Activated CD4-positive, alpha-beta T cell treated with anti-CD3 and anti-CD28 coated beads, Interleukin-2, amount 50 U/mL, for 1 hour (primary cell): ENCODE data around the gene SLC22A14.
"Not testable (repeated sequence)": the region's sequence is repeated elsewhere in the genome, so short reads cannot be mapped to it uniquely, and the experiment has no call there.

Experiments used
- DNase-seq: peaks from one replicate; pipeline ENCODE4 v3.0.0-alpha.2; 2020

The SLC22A14 gene

DNA sequence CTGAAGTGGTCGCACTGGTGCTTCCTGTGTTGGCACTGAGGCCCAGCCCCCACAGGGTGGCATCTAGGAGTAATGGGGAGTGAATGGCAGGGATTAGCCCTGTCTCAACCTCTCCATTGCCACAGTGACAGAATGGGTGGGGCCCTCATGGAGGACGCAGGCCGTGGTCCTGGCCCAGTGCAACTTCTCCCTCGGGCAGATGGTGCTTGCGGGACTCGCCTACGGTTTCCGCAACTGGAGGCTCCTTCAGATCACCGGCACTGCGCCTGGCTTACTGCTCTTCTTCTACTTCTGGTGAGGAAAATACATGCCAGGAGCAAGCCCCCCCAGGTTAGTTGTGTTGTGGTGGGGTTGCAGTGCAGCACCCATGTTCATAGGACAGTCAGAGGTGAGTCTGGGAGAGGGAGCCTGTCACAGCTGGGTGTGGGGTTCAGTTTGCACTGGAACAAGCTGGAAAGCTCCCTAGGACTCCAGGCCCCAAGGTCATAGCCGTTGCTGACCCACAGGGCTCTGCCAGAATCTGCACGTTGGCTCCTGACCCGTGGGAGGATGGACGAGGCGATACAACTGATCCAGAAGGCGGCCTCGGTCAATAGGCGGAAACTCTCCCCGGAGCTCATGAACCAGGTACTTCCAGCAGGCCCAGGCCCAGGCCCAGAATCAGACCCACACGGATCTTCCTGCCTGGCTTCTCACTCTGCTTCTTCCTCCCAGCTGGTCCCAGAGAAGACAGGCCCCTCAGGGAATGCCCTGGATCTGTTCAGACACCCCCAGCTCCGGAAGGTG is 7.0 kb upstream of the SLC22A14 start:
- DNase-seq = no peak

DNA sequence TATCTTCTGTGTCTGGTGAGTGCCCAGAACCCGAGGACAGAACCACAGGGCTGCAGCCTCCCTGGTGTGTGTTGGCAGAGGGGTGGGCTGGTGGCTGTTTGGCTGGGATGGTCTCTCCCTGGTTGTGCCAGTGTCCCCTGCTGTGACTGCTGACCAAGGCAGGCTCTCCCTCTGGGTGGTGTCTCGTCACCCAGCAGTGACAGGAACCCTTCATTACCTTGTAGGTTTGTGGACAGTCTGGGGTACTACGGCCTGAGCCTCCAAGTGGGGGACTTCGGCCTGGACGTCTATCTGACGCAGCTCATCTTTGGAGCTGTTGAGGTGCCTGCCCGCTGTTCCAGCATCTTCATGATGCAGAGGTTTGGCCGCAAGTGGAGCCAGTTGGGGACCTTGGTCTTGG is 6.4 kb upstream of the SLC22A14 start:
- no peak for DNase-seq

DNA sequence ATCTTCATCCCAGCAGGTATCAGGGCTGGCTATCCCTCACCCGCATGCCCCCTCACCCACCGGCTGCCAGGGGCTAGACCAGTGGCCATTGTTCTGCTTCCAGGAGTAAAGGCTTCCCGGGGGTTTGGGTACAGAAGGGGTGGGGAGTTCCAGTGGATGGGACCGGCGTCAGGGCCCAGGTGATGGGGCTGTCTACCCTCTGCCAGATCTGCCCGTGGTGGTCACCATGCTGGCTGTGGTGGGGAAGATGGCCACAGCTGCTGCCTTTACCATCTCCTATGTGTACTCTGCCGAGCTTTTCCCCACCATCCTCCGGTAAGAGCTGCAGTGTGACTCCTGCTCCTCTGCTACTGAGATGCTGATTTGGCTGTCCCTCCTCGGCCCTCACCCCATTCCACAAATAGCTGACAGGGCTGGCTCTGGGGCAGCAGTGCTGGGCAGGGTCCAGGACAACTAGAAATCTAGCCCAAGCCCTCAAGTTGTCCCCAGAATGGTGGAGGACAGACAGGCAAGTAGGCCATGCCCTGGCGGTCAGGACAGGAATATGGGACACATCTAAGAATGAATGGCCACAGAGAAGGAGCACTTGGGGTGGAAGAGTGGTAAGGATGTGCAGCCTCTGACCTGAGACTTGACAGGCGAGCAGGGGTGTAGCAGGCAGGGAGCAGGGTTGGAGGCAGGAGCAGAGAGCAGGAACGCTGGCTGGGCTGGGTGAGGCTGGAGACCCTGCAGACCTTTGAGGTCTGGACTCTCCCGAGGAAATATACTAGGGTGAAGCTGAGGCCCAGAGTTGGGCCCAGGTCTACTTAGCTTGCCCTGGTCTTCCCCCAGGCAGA is 5.8 kb upstream of the SLC22A14 start:
- DNase-seq = no peak

DNA sequence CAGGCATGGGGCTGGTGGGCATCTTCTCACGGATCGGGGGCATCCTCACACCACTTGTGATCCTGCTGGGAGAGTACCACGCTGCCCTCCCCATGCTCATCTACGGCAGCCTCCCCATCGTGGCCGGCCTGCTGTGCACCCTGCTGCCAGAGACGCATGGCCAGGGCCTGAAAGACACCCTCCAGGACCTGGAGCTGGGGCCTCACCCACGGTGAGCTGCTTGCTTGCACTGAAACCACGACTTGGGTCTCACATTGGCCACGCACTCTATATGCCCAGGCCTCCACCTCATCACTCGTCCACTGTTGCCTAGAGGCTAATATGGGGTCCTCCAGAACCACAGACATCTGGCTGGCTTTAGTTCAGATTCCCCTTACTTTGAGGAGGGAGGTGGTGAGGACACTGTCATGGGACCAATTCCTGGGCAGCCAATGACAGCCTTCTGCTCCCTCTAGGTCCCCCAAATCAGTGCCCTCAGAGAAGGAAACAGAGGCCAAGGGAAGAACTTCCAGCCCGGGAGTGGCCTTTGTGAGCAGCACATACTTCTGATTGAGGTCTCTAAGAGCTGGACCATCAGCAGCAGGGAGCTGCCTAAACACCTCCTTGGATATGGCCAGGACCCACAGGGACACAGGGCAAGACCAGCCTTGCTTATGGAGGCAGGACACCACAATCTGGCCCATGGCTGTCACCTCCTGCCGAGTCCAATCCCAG is 5.0 kb upstream of the SLC22A14 start:
- DNase-seq = no peak

DNA sequence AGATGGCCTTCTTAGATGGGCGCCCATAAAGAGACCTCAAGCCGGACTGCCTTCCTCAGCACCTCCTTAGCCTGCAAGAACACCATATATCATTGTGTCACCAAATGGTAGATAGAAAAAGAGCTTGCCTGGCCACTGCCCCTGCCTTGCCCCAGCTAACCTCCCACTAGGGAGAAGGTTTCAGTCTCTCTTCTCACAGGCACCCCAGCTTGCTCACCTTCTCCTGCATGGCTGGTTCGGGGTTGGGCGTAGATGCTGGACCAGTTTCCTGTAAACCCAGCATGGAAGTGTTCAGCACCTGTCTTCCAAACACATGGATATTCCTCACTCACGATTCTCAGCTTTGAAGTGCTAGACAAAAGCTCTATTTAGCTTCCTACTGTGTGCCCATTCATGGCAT is 3.3 kb upstream of the SLC22A14 start:
- DNase-seq = no peak

DNA sequence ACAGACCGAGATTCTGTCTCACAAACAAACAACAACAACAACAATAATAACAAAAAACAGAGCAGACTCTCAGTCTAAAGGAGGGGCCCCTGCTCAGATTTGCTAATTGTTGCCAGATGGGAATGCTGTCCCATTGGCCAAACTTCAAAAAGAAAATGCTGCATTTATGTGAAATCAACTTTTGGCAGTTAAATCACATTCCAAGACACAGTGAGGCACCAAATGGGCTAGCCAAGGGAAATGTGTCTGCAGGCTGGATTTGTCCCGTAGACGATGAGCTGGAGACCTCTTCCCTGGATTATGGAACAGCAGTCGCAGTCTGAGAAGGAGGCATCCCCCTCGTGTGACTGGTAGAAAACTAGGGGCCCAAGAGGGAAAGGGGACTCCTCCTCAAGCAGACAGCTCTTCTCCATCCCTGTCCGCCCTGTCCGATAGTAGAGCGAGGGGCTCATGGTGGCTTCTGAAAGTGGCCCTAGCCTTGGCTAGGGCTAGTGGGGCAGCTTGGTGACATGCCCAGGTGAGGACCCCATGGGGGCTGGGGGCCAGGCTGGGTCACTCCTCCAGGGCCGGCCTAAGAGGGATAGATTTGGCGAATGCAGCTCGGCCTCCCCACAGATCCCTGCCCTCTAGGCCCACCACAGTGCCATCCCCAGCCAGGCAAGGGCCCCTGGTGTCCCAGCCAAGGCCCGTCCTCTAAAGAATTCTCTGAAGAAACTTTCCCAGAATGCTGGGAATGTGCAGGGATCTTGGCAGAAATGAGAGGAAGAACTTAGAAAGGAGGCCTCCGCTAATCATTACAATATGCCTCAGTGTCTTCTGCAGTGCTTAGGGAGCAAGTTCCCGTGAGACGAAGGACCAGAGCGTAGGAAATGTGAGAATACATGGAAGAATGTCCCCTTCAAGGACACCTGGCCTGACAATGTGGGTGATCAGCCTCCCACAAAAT is 2.0 kb downstream of the SLC22A14 start:
- no peak for DNase-seq

DNA sequence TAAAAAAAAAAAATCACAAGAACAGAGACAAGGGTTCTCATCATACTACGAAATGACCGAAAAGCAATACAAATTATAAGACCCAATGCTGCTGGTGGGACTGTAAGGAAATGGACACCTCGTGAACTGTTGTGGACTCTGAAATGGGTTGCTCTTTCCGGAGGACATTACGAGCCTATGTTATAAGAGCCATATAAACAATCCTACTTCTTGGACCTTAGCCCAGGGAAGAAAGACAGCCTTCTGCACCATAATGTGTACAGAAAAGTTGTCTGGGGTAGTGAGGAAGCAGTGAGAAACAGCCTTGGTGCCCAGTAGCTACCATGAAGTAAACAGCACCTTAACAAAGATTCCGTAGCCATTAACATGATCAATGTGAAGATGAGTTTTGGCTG is 2.7 kb downstream of the SLC22A14 start:
- no peak for DNase-seq

DNA sequence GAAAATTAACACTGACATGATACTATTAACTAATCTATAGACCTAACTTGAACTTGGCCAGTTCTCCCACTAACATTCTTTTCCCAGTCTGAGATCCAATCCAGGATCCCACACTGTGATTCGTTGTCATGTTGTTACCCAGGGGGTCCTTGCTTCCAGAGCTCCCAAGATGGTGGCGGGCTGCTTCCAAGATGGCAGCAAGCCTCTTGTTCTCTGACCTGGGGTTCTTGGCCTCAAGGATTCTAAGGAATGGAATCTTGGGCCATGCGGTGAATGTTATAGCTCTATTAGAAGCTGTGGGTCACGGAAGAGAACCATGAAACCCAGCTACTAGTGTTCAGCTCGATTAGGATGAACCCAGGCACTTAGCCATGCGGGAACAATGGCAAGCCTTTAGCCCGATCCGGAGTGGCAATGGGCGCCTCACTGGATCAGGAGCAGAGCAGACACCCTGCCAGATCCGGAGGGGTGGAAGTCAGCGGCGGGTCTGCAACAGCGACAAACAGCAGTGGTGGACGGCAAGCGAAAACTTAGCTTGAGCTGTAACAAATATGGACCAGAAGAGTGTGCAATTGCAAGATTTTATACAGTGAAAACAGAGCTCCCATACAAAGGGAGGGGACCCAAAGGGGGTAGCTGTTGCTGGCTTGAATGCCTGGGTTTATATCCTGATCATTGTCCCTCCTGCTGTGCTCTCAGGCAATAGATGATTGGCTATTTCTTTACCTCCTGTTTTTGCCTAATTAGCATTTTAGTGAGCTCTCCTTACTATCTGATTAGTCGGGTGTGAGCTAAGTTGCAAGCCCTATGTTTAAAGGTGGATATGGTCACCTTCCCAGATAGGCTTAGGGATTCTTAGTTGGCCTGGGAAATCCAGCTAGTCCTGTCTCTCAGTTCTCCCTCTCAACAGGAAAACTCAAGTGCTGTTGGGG is 7.5 kb downstream of the SLC22A14 start:
- DNase-seq = not testable (repeated sequence)

DNA sequence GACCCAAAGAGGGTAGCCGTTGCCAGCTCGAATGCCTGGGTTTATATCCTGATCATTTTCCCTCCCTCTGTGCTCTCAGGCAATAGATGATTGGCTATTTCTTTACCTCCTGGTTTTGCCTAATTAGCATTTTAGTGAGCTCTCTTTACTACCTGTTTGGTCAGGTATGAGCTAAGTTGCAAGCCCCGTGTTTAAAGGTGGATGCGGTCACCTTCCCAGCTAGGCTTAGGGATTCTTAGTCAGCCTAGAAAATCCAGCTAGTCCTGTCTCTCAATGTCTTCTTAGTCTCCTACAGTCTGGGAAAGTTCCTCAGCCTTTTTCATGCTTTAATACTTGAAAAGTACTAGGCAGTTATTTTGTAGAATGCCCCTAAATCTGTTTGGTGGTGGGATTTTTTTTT is 15.0 kb downstream of the SLC22A14 start:
- not testable (repeated sequence) for DNase-seq

DNA sequence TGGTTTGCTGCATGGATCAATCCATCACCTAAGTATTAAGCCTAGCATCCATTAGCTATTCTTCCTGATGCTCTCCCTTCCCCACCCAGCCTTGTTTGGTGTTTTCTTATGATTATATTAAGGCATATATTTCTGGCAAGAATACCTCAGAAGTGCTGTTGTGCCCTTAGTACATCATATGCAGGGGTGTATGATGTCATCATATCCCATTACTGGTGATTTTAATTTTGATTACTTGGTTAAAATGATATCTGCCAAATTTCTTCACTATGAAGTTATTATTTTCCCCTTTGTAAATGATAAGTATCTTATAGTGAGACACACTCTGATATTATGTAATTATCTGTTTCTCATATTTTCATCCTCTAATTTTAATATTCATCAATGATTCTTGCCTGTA is 15.4 kb downstream of the SLC22A14 start:
- no peak for DNase-seq

DNA sequence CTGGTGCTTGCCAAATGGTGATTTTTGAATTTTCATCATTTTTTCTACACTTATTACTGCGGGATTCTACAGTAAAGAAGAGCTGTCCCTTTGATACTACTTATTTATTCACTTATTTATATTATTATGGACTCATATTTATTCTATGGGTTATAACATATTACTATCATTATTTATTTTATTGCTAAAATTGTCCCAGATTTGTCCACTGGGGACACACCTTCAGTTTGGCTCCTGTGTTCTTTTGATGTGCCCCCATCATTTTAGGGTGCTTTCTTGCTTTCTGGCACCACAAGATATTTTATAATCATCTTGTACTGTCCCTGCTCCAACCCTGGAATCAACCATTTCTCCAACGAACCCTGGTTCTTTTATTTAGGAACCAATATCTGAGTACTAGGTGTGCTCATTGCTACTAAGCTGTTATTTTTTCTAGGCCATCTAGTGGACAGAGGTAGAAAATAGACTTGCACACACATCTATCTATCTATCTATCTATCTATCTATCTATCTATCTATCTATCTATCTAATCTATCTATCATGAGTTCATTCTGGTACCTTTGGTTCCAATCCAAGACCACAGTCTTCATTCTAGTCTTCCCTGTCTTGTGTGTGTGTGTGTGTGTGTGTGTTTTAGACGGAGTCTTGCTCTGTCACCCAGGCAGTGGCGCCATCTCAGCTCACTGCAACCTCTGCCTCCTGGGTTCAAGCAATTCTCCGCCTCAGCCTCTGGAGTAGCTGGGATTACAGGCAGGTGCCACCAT is 16.0 kb downstream of the SLC22A14 start:
- no peak for DNase-seq

DNA sequence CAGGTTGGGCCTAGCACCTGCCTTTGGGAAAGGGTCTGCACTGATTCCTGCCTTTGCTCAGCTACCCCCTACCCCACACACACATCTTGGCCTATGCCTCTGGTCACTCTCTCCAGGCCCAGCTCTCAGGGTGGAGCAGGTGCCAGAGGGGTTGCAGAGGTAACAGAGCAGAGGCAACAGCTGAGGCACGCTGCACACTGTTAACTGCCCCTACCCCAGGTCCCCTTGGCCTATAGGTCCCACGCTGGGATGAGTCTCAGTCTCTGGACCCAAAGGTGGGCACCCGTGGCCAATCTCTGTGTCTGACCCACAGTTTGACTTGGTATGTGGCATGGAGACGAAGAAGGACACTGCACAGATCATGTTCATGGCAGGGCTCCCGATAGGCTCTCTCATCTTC is 24.8 kb downstream of the SLC22A14 start:
- no peak for DNase-seq

DNA sequence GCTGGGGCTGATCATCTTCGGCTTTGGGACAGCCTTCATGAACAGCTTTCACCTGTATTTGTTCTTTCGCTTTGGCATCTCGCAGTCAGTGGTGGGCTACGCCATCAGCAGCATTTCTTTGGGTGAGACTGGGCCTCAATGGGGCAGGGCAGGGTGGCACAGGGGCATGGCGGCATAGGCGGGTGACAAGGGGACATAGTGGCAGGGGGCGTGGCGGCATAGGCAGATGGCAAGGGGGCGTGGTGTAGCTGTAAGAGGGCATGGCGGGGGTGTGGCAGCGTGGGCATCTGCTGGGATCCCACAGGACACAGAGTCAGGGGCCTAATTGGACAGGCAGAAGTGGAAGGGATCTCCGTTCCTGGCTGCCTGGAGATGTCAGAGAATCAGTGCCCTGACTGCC is 25.5 kb downstream of the SLC22A14 start:
- no peak for DNase-seq

DNA sequence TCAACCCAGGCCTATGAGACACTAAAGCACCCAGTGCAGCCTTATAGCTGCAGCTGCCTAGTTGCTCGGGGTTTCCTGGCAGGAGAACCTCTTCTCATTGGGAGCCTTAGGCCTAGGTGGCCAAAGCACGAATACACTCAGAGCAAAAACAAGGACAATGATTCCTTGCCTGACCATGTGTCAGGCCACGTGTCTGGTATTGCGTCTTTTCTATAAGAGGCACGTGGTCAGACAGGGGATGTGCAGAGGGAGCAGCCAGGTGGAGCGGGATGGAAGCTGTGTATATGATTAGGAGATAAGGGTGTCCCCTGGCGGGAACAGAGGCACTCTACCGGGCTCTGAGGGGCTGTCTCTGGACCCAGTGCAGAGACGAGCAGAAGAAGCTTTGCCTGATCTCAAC is 26.4 kb downstream of the SLC22A14 start:
- no peak for DNase-seq

DNA sequence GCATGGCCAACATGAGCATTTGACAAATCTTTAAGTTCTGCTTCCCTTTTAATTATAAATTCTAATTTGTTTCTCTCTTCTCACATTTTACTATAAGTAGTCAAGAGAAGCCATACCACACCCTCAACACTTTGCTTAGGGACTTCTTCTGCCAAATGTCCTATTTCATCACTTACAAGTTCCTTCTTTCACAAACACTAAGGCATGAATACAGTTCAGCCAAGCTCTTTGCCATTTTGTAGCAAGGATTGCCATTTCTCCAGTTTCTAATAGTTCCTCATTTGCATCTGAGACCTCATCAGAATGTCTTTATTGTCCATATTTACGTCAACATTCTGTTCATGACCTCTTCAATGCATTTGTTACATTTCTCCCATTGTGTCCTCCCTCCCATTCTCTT is 29.4 kb downstream of the SLC22A14 start:
- no peak for DNase-seq

DNA sequence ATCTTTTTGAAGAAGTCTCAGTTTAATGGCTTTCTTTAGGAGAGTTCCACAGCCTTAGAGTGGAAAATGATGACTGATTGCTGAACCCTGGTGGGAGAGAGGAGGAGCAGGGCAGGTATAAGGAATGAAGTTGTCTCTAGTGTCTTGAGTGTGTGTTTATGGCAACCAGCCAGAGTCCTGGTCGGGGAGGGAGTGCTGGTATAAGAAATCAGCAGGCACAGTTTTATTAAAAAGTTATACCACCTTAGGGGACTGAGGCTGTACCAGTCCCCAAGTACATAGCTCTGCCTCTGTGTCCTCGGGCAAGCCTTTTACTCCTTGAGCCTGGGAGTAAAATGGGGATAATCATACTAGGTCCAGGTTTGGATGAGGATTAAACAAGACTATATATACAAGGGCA is 29.8 kb downstream of the SLC22A14 start:
- DNase-seq = no peak

DNA sequence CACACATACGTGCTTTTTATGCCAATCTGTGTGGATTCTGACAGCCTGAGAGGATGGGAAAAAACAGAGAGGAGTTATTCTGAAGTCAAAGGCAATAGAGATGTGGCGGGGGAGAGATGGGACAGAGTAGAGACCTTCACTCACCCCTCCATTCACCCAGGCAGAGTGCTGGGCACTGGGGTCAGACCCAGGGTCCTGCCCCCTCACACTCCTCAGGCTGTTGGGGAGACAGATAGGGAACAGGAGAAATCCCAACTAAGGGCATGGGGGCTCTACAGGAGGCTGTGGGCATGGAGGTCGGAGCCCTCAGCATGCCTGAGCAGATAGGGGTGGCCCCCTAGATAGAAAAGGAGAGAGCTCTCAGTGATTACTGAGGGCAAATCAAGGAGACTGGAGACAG is 30.3 kb downstream of the SLC22A14 start:
- DNase-seq = no peak

DNA sequence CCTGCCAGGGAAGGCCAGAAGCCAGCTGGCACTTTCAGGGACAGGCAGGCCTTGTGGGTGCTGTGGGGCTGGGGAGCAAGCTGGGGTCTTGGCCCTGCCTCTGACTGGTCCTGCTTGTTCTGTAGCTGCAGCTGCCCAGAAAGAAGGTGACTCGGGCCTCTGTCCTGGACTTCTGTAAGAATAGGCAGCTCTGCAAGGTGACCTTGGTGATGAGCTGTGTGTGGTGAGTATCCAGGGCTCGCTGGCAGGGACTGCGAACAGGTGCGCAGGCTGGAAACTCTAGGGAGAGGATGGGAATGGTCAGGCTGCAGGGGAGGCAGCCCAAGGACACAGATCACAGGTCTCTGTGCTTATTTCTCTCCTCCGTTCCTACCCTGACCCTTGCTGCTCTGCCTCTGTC is 31.2 kb downstream of the SLC22A14 start:
- no peak for DNase-seq

DNA sequence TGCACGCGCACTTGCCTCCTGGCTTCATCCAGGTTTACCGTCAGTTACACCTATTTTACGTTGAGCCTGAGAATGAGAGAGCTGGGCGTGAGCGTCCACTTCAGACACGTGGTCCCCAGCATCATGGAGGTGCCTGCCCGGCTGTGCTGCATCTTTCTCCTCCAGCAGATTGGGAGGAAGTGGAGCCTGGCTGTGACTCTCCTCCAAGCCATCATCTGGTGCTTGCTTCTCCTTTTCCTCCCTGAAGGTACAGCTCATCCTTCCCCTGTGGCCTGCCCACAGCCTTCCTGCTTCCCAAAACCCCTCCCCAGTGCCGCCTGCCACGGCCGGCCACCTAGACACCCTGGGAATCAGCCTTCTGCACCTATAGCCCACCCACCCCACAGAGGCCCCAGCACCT is 31.6 kb downstream of the SLC22A14 start:
- no peak for DNase-seq

DNA sequence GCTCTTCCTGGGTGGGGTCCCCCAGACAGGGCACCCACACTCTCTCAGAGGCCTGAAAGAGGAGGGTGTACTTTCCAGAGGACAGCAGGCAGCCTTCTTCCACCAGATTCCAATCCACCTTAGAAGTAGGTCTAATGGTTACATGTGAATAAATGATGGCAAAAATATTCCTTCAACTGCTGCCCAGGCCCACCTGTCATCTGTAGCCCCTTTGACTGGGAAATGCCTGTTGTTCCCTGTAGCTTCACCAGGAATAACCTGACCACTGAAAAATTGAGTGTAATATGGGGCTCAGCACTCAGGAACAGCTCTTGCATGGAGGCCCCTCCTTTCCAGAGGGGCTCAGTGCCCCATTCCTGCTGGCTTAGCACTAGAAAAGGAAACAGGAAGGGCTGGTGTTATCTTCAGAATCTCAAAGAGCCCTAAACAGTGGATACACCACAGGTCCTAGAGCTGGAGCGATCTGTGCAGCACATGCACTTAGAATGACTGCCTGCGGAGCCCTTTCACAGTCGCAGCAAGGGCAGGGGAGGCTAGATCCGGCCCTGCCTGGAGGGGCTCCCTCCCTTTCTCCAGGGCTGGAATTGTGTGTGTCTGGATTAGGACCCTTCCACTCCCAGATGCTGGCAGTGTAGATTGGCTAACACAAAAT is 32.1 kb downstream of the SLC22A14 start:
- DNase-seq = no peak
